Cardiac muscle cell (in vitro differentiated cells and primary cell): Measurements from ENCODE around the gene SPDL1. TPM values are rescaled to one million over a fixed set of nuclear protein-coding genes. Genes with fewer than 3 reads are reported as not detected.

Experiments
- DNase-seq, 2 donors: peaks; one replicate each; pipeline versions ENCODE4 v3.0.0 to v3.0.0-alpha.2; 2010 to 2017; ENCODE audit warnings: low read depth in 1 of 2, low spot score in 1 of 2
- H3K27ac ChIP-seq: fragments of 200-600 bp; sonication (generic); 2 replicates; pipeline ENCODE4 v1.5.1; 2016
- H3K27me3 ChIP-seq: fragments of 200-600 bp; sonication (generic); 2 replicates; pipeline ENCODE4 v1.6.0; 2016; ENCODE audit warnings: control low read depth
- H3K36me3 ChIP-seq: fragments of 200-600 bp; sonication (generic); 2 replicates; pipeline ENCODE4 v1.5.1; 2016; ENCODE audit warnings: control low read depth
- H3K4me1 ChIP-seq: fragments of 200-600 bp; sonication (generic); 2 replicates; pipeline ENCODE4 v1.8.1; 2017; ENCODE audit warnings: low read depth, mild to moderate bottlenecking, mixed run types
- H3K4me3 ChIP-seq: fragments of 200-600 bp; sonication (generic); 2 replicates; pipeline ENCODE4 v1.5.1; 2016; ENCODE audit warnings: mild to moderate bottlenecking
- H3K9me3 ChIP-seq: fragments of 200-600 bp; sonication (generic); 2 replicates; pipeline ENCODE4 v1.5.1; 2017; ENCODE audit warnings: low read depth, mild to moderate bottlenecking, control low read depth
- CTCF ChIP-seq: IDR thresholded peaks from 2 replicates; pipeline ENCODE4 v1.5.1; 2012; ENCODE audit warnings: low read depth, mild to moderate bottlenecking, low read length
- polyA plus RNA-seq: library from polyadenylated mRNA; unstranded; fragments of >200 nt; fragmentation: Nextera tagmentation; extraction: Ambion mirVana; gene quantifications from 2 replicates; pipeline ENCODE4 v1.2.1, GENCODE V29; 2016
- total RNA-seq: library from RNA; depleted of rRNA; stranded (reverse); fragments of >200 nt; gene quantifications from 2 replicates; pipeline ENCODE4 v1.2.3, GENCODE V29; 2016

SPDL1 gene
- total and polyA plus RNA-seq, 2 experiments from 2014 or later = 29.0 to 37.5 TPM

GRCh38 chr5:169549453-169550100, 34.0 kb upstream of the SPDL1 start:
- Histone ChIP-seq H3K9me3 (no peaks in the 10 kb centered on the region), H3K4me3 (no peak overlapping the region), H3K36me3 (no peaks in the 10 kb centered on the region), H3K4me1 (peaks cover 10% of the 10 kb centered on the region), H3K27ac (no peak overlapping the region), H3K27me3 (no peaks in the 10 kb centered on the region)
- no peak for TF ChIP-seq CTCF
- no peak for DNase-seq

GRCh38 chr5:169550227-169550626, 33.3 kb upstream of the SPDL1 start:
- Histone ChIP-seq H3K4me3 (no peak overlapping the region), H3K27ac (no peak overlapping the region)
- TF ChIP-seq CTCF = no peak

GRCh38 chr5:169551146-169551545, 32.4 kb upstream of the SPDL1 start:
- H3K9me3 ChIP-seq = no peaks in the 10 kb centered on the region
- no peak for DNase-seq
- no peak for TF ChIP-seq CTCF
- H3K4me1 ChIP-seq = peaks cover 10% of the 10 kb centered on the region
- no peaks in the 10 kb centered on the region for H3K36me3 ChIP-seq
- no peak overlapping the region for H3K27ac ChIP-seq
- H3K4me3 ChIP-seq = no peak overlapping the region
- no peaks in the 10 kb centered on the region for H3K27me3 ChIP-seq

More at GRCh38 chr5:169550227-169550626, 33.3 kb upstream of the SPDL1 start:
- Histone ChIP-seq H3K27me3 (no peaks in the 10 kb centered on the region), H3K36me3 (no peaks in the 10 kb centered on the region), H3K9me3 (no peaks in the 10 kb centered on the region), H3K4me1 (peaks cover 10% of the 10 kb centered on the region)
- peak; percentile 7 to 40 for DNase-seq

- no peak overlapping the region for H3K4me3 ChIP-seq
- no peaks in the 10 kb centered on the region for H3K9me3 ChIP-seq
- no peak overlapping the region for H3K27ac ChIP-seq
- no peaks in the 10 kb centered on the region for H3K27me3 ChIP-seq
- DNase-seq = no peak
- H3K36me3 ChIP-seq = no peaks in the 10 kb centered on the region
- H3K4me1 ChIP-seq = peaks cover 10% of the 10 kb centered on the region
- no peak for TF ChIP-seq CTCF
Measured at GRCh38 chr5:169551696-169552095, 31.9 kb upstream of the SPDL1 start.

- no peak for TF ChIP-seq CTCF
- DNase-seq = no peak
- H3K27ac ChIP-seq = no peak overlapping the region
- H3K4me3 ChIP-seq = no peak overlapping the region
- no peaks in the 10 kb centered on the region for H3K9me3 ChIP-seq
- no peaks in the 10 kb centered on the region for H3K27me3 ChIP-seq
- H3K36me3 ChIP-seq = no peaks in the 10 kb centered on the region
- peaks cover 10% of the 10 kb centered on the region for H3K4me1 ChIP-seq
Measured at GRCh38 chr5:169554251-169554650, 29.3 kb upstream of the SPDL1 start.
